OCI-LY7 (cell line): ENCODE results near the gene TCF12.

Experiments used
- EZH2phosphoT487 ChIP-seq: fragments of 200-600 bp; sonication (generic); IDR thresholded peaks from 2 replicates; pipeline ENCODE4 v1.6.1; 2018; ENCODE audit warnings: low read depth, borderline replicate concordance, mild to moderate bottlenecking, mixed run types, antibody characterized with exemption, low read length, moderate library complexity, mixed read lengths
- TF ChIP-seq, protein P1 (sequence below): fragments of 200-600 bp; sonication (generic); conservative IDR thresholded peaks from 2 replicates; pipeline ENCODE4 v1.5.1; 2014; ENCODE audit warnings: mild to moderate bottlenecking, antibody characterized with exemption, low read length, moderate library complexity, mixed read lengths

DNA sequence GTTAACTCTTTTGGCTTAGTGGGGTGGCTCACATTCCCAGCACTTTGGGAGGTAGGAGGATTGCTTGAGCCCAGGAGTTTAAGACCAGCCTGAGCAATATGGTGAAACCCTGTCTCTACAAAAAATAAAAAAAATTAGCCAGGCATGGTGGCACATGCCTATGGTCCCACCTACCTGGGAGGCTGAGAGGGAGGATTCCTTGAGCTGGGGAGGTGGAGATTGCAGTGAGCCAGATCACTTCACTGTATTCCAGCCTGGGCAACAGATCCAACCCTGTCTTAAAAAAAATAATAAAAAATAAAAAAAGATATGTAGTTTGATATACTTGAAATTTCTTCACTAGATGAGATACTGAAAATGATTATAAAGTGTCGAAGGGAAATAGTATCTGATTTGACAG lies 178.8 kb downstream of the TCF12 start:
- TF ChIP-seq, protein P1, sequence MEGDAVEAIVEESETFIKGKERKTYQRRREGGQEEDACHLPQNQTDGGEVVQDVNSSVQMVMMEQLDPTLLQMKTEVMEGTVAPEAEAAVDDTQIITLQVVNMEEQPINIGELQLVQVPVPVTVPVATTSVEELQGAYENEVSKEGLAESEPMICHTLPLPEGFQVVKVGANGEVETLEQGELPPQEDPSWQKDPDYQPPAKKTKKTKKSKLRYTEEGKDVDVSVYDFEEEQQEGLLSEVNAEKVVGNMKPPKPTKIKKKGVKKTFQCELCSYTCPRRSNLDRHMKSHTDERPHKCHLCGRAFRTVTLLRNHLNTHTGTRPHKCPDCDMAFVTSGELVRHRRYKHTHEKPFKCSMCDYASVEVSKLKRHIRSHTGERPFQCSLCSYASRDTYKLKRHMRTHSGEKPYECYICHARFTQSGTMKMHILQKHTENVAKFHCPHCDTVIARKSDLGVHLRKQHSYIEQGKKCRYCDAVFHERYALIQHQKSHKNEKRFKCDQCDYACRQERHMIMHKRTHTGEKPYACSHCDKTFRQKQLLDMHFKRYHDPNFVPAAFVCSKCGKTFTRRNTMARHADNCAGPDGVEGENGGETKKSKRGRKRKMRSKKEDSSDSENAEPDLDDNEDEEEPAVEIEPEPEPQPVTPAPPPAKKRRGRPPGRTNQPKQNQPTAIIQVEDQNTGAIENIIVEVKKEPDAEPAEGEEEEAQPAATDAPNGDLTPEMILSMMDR, result no peak
- no peak for TF ChIP-seq EZH2phosphoT487
